Jurkat, Clone E6-1 (cell line): ENCODE results near the gene HDC. TPM values are rescaled to one million over a fixed set of nuclear protein-coding genes. Genes with fewer than 3 reads are reported as not detected.
A peak's percentile ranks its signal among the peaks of the same experiment; 100 is the strongest.

Experiments
- DNase-seq: peaks from one replicate; pipeline ENCODE4 v3.0.0-alpha.2; 2011; ENCODE audit warnings: low read depth, low spot score
- H3K4me3 ChIP-seq: 2 replicates; pipeline ENCODE4 v1.5.1; 2011; ENCODE audit warnings: mild to moderate bottlenecking, low read length, control low read depth, moderate library complexity
- polyA plus RNA-seq: library from polyadenylated mRNA; unstranded; fragments of >200 nt; gene quantifications from one replicate; pipeline ENCODE4 v1.2.1, GENCODE V29; 2012; ENCODE audit warnings: missing spikeins; ENCODE audit not compliant: insufficient read length, insufficient read depth

HDC gene
- 4.1 TPM for polyA plus RNA-seq

DNA sequence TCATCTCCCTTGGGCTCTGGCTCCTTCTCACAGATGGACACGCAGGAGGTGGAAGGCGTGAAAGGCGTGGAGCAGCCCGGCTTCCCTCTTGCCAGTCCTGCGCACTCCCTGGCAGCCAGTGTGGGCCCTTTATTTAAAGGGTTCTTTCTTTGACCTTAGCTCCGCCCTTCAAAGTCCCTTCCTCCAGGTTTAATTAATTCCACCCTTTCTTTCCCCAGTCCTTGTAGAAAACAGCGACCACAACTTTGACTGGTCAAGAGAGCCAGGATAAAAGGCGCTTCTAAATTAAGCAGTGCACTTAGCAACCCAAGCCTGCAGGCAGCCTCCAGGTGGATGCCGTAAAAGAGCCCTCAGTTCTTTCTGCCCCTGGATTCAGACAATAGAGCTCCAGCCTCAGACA, at the start of gene HDC:
Gene HDC (minus strand): TSS at position 107 of the 400 bp plus-strand sequence. CDS start 103 bp downstream, at position 4.
- H3K4me3 ChIP-seq, result no peak within 1 kb of the TSS
- no peak for DNase-seq

DNA sequence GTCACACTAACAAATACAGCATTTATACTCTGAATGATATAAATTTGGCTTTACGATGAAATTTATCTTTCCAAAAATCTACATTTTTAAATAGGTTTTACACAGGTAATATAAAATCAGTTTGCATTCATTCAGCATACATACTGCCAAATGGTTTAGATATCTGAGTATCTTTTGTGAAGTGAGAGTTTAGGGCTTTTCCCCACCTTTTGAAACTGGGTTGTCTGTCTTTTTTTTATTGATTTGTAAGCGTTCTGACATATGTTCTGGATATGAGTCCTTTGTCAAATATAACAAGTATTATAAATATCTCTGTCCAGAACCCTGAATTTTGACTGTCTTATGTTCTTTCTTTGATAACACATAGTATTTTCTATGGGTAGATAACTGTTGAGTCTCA, 47.1 kb upstream of the HDC start:
- no peak overlapping the region for H3K4me3 ChIP-seq
- no peak for DNase-seq

- no peak overlapping the region for H3K4me3 ChIP-seq
- DNase-seq, result no peak
Measured at GRCh38 chr15:50307799-50308198, 42.3 kb upstream of the HDC start.

- H3K4me3 ChIP-seq, result no peak overlapping the region
- no peak for DNase-seq
Measured at GRCh38 chr15:50304836-50305235, 39.3 kb upstream of the HDC start.

DNA sequence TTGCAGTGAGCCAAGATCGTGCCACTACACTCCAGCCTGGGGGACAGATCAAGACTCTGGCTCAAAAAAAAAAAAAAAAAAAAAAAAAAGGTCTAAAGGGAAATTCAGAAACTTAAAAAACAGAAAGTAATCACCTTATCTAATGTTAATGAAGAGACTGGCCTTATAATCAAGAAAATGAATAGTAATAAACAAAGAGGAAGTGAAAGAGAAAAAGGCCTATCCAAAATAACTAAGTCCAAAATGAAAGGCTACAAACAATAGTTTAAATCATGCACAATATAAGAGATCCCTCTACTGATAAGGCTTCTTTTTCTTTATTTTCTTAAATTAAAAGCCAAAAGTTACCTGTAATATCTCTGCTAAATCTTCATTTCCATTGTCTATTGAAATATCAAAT, 37.1 kb upstream of the HDC start:
- no peak for DNase-seq
- H3K4me3 ChIP-seq, result no peak overlapping the region

DNA sequence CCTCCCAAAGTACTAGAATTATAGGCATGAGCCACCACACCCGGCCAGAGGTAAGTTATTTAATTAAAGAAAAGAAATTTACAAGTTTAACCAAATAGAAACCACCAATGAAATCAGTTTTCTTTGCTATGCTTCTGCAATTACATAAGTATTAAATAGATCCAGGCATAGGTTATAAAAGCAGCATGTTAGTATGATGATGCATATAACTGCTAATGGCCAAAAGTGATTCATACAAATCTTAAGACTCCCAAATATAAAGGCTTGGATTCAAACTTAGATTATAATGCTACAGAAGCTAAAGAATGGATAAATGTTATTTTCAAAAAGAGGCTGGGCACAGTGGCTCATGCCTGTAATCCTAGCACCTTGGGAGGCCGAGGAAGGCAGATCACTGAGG, 32.8 kb upstream of the HDC start:
- no peak for DNase-seq
- H3K4me3 ChIP-seq, result no peak overlapping the region

DNA sequence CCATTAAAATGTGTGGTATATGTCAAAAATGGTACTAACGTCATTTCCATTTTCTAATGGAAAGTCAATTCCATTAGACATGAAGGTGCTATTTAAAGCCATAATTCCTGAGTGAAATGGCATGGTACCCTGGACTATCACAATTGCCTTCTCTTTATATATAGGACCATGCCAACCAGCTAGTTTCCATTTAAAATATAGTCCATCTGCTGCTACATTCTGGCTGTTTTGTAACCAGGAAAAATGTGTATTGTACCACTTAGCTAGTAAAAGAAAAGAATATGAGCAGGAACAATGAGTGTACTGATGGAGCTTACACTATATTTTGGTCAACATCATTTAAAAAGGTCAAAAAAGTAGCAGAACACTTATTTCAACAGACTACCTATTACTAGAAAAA, 30.4 kb upstream of the HDC start:
- no peak for DNase-seq
- no peak overlapping the region for H3K4me3 ChIP-seq

GRCh38 chr15:50289749-50290148, 24.2 kb upstream of the HDC start:
- no peak overlapping the region for H3K4me3 ChIP-seq
- DNase-seq, result no peak

DNA sequence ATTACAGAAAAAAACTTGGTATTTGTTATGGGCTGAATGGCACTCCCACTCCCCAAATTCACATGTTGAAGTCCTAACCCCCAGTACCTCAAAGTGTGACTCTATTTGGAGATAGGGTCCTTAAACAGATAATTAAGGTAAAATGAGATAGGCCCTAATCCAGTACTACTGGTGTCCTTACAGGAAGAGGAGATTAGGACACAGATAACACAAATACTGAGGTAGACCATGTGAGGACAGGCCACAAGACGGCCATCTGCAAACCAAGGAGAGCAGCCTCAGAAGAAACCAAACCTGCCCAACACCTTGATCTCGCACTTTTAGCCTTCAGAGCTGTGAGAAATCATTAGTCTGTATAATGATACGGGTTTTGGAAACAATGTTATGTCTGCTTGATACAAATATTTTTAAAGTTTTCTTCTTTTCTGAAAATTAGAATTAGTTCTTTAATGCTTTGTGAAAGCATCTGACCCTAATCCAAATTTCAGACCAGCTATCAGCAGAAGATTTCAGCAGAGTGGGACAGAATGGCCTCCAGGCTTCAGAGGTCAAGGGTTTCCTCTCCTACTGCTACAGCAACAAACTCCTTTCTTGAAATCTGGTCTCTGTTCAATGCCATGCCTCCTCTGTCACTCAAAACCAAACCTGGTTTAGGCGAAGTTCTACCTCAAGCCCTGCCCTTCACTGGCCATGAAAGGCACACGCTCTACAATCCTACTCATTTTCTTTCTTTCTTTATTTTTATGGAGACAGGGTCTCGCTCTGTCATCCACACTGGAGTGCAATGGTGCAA, 22.0 kb upstream of the HDC start:
- no peak overlapping the region for H3K4me3 ChIP-seq
- no peak for DNase-seq

DNA sequence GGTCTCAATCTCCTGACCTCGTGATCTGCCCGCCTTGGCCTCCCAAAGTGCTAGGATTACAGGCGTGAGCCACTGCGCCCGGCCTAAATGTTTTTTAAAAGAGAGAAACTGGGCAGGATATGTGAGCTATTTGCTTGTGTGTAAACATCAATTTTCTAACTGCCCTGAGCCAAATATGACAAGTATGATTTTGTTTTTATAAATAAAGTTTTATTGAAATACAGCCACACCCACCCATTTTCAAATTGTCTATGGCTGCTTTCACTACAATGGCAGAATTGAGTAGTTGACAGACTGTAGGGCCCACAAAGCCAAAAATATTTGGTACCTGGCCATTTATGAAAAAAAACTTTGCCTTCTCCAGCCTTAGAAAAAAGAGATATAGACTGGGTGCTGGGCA, 15.9 kb upstream of the HDC start:
- no peak overlapping the region for H3K4me3 ChIP-seq
- no peak for DNase-seq

DNA sequence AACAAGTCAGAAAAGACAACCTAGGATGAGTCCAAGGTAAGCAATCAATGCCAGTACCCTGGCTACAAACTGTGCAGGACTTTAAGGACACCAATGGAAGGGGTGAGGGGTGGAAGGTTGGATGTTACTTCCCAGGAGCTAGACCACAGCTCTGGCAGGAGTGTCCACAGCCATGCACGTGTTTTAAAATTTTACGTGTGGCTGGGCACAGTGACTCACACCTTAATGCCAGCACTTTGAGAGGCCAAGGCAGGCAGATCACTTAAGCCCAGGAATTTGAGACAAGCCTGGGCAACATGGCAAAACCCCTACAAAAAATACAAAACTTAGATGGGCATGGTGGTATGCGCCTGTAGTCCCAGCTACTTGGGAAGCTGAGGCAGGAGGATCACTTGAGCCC, 14.7 kb upstream of the HDC start:
- H3K4me3 ChIP-seq, result no peak overlapping the region
- DNase-seq, result no peak

DNA sequence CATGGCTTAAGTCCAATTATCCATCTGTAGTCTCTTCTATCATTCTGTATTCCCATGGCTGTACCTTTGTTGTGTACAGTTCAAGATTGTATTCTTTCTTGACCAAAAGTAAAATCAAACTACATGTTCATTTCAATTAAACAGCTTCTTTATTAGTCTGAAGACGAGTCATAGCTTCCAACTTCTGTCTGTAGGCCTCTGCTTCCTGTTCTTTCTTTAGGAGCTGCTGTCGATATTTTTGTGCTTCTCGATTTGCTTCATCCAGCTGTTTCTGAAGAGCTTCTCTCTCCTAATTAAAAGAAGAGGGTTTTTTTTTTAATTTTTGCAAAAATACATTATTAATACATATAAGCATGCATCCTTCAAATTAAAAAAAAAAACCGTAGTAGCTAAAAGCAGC, 13.0 kb upstream of the HDC start:
- no peak for DNase-seq
- H3K4me3 ChIP-seq, result no peak overlapping the region

GRCh38 chr15:50277370-50277769, 11.8 kb upstream of the HDC start:
- no peak overlapping the region for H3K4me3 ChIP-seq
- no peak for DNase-seq

DNA sequence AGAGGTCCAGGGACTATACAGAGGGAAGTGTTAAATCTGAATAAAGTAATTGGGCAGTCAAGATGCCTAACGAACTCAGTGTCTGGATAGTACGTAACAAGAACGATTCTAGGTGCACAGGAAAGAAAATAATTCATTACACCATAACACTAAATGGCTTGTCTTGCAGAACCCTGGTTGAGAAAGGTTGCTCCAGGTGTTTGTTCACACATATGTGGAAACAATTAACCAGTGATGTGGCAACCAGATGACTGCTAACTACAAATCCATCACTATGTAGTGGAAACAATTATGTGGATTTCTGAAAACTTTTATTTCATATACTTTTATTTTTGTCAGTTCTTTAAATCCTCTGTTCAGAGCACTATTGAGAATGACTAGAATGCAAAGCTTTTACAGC, 10.4 kb upstream of the HDC start:
- no peak overlapping the region for H3K4me3 ChIP-seq
- no peak for DNase-seq

DNA sequence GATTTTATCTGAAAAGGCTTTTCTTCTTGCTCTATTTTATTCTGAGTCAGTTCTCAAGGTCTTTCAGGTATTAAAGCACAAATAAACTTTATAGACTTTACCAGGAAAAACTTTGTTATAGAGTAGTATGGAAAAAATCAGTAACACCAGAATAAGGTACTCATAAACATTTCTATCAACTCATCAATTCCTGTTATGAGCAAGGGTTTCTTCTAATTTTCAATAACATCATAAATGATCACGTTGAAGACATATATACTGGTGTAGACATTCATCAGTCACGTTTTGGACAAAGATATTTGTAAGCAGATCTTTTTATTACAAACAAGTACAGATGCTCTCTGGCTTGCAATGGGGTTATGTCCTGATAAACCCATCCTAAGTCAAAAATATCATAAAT, 9.6 kb upstream of the HDC start:
- H3K4me3 ChIP-seq, result no peak overlapping the region
- DNase-seq, result no peak

DNA sequence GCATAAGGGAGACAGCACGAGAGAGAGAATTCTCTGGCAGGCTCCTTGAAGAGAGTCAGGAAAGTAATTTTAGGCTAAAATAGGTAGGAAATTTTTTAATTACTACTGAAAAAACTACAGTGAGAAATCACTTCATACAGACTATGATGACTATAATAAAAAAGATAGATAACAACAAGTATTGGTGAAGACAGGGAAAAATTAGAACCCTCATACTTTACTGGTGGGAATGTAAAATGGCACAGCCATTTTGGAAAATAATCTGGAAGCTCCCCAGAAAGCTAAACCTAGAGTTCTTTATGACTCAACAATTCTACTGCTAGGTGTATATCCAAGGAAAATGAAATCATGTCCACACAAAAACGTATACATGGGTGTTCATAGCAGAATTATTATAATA, 2.1 kb upstream of the HDC start:
- no peak overlapping the region for H3K4me3 ChIP-seq
- DNase-seq, result no peak

- peak; percentile 51 for DNase-seq
Measured at GRCh38 chr15:50262533-50262932, 3.0 kb downstream of the HDC start.

GRCh38 chr15:50261981-50262380, 3.5 kb downstream of the HDC start:
- no peak overlapping the region for H3K4me3 ChIP-seq
- DNase-seq, result no peak

More at GRCh38 chr15:50262533-50262932, 3.0 kb downstream of the HDC start:
- H3K4me3 ChIP-seq, result no peak overlapping the region

GRCh38 chr15:50260969-50261496, 4.5 kb downstream of the HDC start:
- DNase-seq, result no peak
- no peak overlapping the region for H3K4me3 ChIP-seq

- no peak overlapping the region for H3K4me3 ChIP-seq
- DNase-seq, result no peak
Measured at GRCh38 chr15:50259276-50259675, 6.2 kb downstream of the HDC start.

DNA sequence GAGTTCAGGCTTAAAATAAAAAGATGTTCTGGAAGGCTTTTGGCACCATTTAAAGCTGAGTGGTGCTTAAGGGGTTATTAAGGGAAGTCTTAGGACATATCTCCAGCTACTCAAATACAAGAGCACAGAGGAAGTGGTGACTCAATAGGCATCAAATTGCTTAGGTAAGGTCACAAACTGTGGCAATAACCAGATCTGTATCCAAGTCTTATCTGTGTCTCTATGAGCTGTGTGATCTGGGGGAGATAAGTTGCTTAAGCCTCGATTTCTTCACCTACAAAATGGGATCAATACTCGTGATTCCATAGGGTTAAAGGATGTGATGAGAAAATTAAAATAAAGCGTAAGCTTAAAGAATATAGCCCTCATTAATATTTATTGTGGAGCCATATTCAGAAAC, 7.6 kb downstream of the HDC start:
- H3K4me3 ChIP-seq, result no peak overlapping the region
- DNase-seq, result no peak
